Left kidney (tissue), 2 donors: Measurements from ENCODE around the gene PADI4. TPM values are rescaled to one million over a fixed set of nuclear protein-coding genes. Genes with fewer than 3 reads are reported as not detected.

Experiments
- DNase-seq: peaks from one replicate; pipeline ENCODE4 v3.0.0-alpha.2; 2013
- polyA plus RNA-seq: library from polyadenylated mRNA; unstranded; fragments of 120-200 nt; gene quantifications from one replicate; pipeline ENCODE4 v1.2.1, GENCODE V29; 2013; ENCODE audit not compliant: insufficient read length

The PADI4 gene
- polyA plus RNA-seq, 1 donor = 0.17 TPM

GRCh38 chr1:17282836-17283235 is 25.2 kb upstream of the PADI4 start:
- no peak for DNase-seq

GRCh38 chr1:17286646-17287045 is 21.4 kb upstream of the PADI4 start:
- no peak for DNase-seq

GRCh38 chr1:17287130-17287776 is 20.7 kb upstream of the PADI4 start:
- DNase-seq = no peak

- DNase-seq = no peak
Measured at GRCh38 chr1:17289721-17290120, 18.3 kb upstream of the PADI4 start.

- DNase-seq = no peak
Measured at GRCh38 chr1:17290553-17290952, 17.4 kb upstream of the PADI4 start.

- DNase-seq = no peak
Measured at GRCh38 chr1:17292299-17293160, 15.5 kb upstream of the PADI4 start.

GRCh38 chr1:17293681-17294425 is 14.1 kb upstream of the PADI4 start:
- no peak for DNase-seq

GRCh38 chr1:17295292-17295691 is 12.7 kb upstream of the PADI4 start:
- no peak for DNase-seq

- DNase-seq = no peak
Measured at GRCh38 chr1:17296086-17296485, 11.9 kb upstream of the PADI4 start.

- DNase-seq = no peak
Measured at GRCh38 chr1:17297991-17298390, 10.0 kb upstream of the PADI4 start.

GRCh38 chr1:17301767-17302166 is 6.2 kb upstream of the PADI4 start:
- DNase-seq = no peak

- DNase-seq = no peak
Measured at GRCh38 chr1:17304151-17304825, 3.7 kb upstream of the PADI4 start.

GRCh38 chr1:17304826-17305175 is 3.2 kb upstream of the PADI4 start:
- no peak for DNase-seq

- no peak for DNase-seq
Measured at GRCh38 chr1:17305576-17306095, 2.4 kb upstream of the PADI4 start.

- DNase-seq = no peak
Measured at GRCh38 chr1:17306407-17306806, 1.6 kb upstream of the PADI4 start.

- no peak for DNase-seq
Measured at GRCh38 chr1:17306921-17307320, 1.1 kb upstream of the PADI4 start.

- DNase-seq = no peak
Measured at GRCh38 chr1:17307329-17307728, 668 bp upstream of the PADI4 start.

GRCh38 chr1:17308593-17308992 is 596 bp downstream of the PADI4 start:
- DNase-seq = no peak

GRCh38 chr1:17309426-17310067 is 1.6 kb downstream of the PADI4 start:
- DNase-seq = no peak

GRCh38 chr1:17310068-17310640 is 2.2 kb downstream of the PADI4 start:
- DNase-seq = no peak
